ENCODE results near the gene ZNF804B. TPM values are rescaled to one million over a fixed set of nuclear protein-coding genes. Genes with fewer than 3 reads are reported as not detected.

Gene ZNF804B
- total RNA-seq, 2 donors from 2014 or later, result 0.13 to 0.49 TPM

- Mint-ChIP-seq H3K4me3 (peak overlapping the region; percentile 55), H3K36me3 (ENCODE audit: low read depth) (no peaks in the 10 kb centered on the region), H3K27me3 (ENCODE audit: insufficient read depth) (peaks cover 72% of the 10 kb centered on the region), H3K9me3 (no peaks in the 10 kb centered on the region), H3K4me1 (peaks cover 12% of the 10 kb centered on the region), H3K27ac (no peak overlapping the region)
- Histone ChIP-seq H3K36me3 (ENCODE audit: control insufficient read depth, insufficient read depth, low read length) (no peaks in the 10 kb centered on the region), H3K4me3 (ENCODE audit: low read length) (peak overlapping the region; percentile 76), H3K27me3 (ENCODE audit: control insufficient read depth, insufficient read depth, low read length, poor library complexity, severe bottlenecking) (peaks cover 50% of the 10 kb centered on the region), H3K9me3 (ENCODE audit: control insufficient read depth, low read length) (no peaks in the 10 kb centered on the region), H3K27ac (ENCODE audit: low read depth, low read length) (no peak overlapping the region), H3K9ac (ENCODE audit: extremely low read depth, low read length, poor library complexity, severe bottlenecking) (no peak overlapping the region), H3K4me1 (ENCODE audit: control insufficient read depth, insufficient read depth, low read length) (peaks cover 5% of the 10 kb centered on the region)
- WGBS, 2 experiments (ENCODE audit: insufficient coverage in 1 of 2, insufficient read length in 1 of 2), result 2 to 10% methylated on average over 6 to 33 of the region's 33 CpGs
- peak; percentile 25 for TF ChIP-seq CTCF (conservative IDR thresholded peaks at IDR 0.05)
- DNase-seq, result peak; percentile 64
Measured at GRCh38 chr7:88758381-88759229, 895 bp upstream of the ZNF804B start.

DNA sequence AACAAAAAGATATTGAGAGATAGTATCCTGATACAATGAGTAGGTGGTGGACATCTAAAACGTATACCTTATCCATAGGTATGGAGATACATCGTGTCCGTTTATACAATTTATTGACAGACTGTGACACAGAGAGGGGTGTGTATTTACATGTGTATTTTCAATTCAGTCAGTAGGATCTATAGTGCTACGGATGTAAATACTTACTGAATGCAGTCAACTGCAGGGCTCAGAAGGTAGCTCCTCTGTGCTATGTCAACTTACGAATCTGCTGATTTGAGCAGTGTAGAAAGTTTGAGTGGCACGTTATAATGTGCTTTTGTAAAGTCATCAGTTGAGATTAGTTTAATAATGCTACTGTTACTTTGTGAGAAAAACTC is 626 bp downstream of the ZNF804B start:
- DNase-seq, result no peak
- peaks cover 70% of the 10 kb centered on the region for H3K27me3 Mint-ChIP-seq (ENCODE audit: insufficient read depth)
- Histone ChIP-seq H3K9me3 (ENCODE audit: control insufficient read depth, low read length) (no peaks in the 10 kb centered on the region), H3K36me3 (ENCODE audit: control insufficient read depth, insufficient read depth, low read length) (no peaks in the 10 kb centered on the region), H3K4me1 (ENCODE audit: control insufficient read depth, insufficient read depth, low read length) (peaks cover 5% of the 10 kb centered on the region), H3K9ac (ENCODE audit: extremely low read depth, low read length, poor library complexity, severe bottlenecking) (no peak overlapping the region), H3K4me3 (ENCODE audit: low read length) (peak overlapping the region; percentile 76), H3K27ac (ENCODE audit: low read depth, low read length) (no peak overlapping the region), H3K27me3 (ENCODE audit: control insufficient read depth, insufficient read depth, low read length, poor library complexity, severe bottlenecking) (peaks cover 50% of the 10 kb centered on the region)
- H3K9me3 Mint-ChIP-seq, result no peaks in the 10 kb centered on the region
- peak overlapping the region; percentile 55 for H3K4me3 Mint-ChIP-seq
- TF ChIP-seq CTCF (conservative IDR thresholded peaks at IDR 0.05), result no peak
- H3K27ac Mint-ChIP-seq, result no peak overlapping the region
- H3K36me3 Mint-ChIP-seq (ENCODE audit: low read depth), result no peaks in the 10 kb centered on the region
- peaks cover 12% of the 10 kb centered on the region for H3K4me1 Mint-ChIP-seq
- 53 to 62% methylated on average over 3 to 6 of the region's 6 CpGs for WGBS, 2 experiments (ENCODE audit: insufficient coverage in 1 of 2, insufficient read length in 1 of 2)

- Histone ChIP-seq H3K4me3 (ENCODE audit: low read length) (no peak overlapping the region), H3K9ac (ENCODE audit: extremely low read depth, low read length, poor library complexity, severe bottlenecking) (no peak overlapping the region), H3K9me3 (ENCODE audit: control insufficient read depth, low read length) (no peaks in the 10 kb centered on the region), H3K36me3 (ENCODE audit: control insufficient read depth, insufficient read depth, low read length) (no peaks in the 10 kb centered on the region), H3K27me3 (ENCODE audit: control insufficient read depth, insufficient read depth, low read length, poor library complexity, severe bottlenecking) (peaks cover 45% of the 10 kb centered on the region), H3K27ac (ENCODE audit: low read depth, low read length) (no peak overlapping the region), H3K4me1 (ENCODE audit: control insufficient read depth, insufficient read depth, low read length) (peaks cover 5% of the 10 kb centered on the region)
- Mint-ChIP-seq H3K4me1 (peaks cover 12% of the 10 kb centered on the region), H3K9me3 (no peaks in the 10 kb centered on the region), H3K4me3 (no peak overlapping the region), H3K27me3 (ENCODE audit: insufficient read depth) (peaks cover 56% of the 10 kb centered on the region), H3K36me3 (ENCODE audit: low read depth) (no peaks in the 10 kb centered on the region), H3K27ac (no peak overlapping the region)
- peak; percentile 52 for TF ChIP-seq CTCF (conservative IDR thresholded peaks at IDR 0.05)
- DNase-seq, result no peak
- 50 to 89% methylated on average over 1 of the region's 1 CpG for WGBS, 2 experiments (ENCODE audit: insufficient coverage in 1 of 2, insufficient read length in 1 of 2)
Measured at GRCh38 chr7:88761779-88762178, 2.3 kb downstream of the ZNF804B start.

Data from endodermal cell (in vitro differentiated cells).